GM12878 (cell line): ENCODE data around the gene POLD4. TPM values are rescaled to one million over a fixed set of nuclear protein-coding genes. Genes with fewer than 3 reads are reported as not detected.

ENCODE experiments used
- ATAC-seq: fragments of 200-7000 bp; cut with Tn5 transposase; 3 replicates; pipeline ENCODE4 v1.9.1; 2020; ENCODE audit warnings: mild to moderate bottlenecking, moderate library complexity
- BruUV-seq: library from RNA; stranded (reverse); fragments of 400-500 nt; replicated peaks from 2 replicates; lab custom pipeline; 2021; lab: Mats Ljungman, UMichigan
- CTCF ChIA-PET: fragments of 300-600 bp; sonication (Branson Sonifier 250); formaldehyde crosslinking; extraction: SDS; loops from one replicate; lab custom pipeline; 2021; ENCODE audit warnings: inconsistent platforms; lab: Yijun Ruan, JAX
- POLR2A ChIA-PET: fragments of 350-600 bp; formaldehyde crosslinking; extraction: SDS; loops from one replicate; lab custom pipeline; 2021; ENCODE audit warnings: inconsistent platforms; lab: Charles Lee
- RAD21 ChIA-PET: fragments of 300-600 bp; sonication (Branson Sonifier 250); formaldehyde crosslinking; loops from one replicate; lab custom pipeline; 2023; ENCODE audit warnings: antibody characterized with exemption; ENCODE audit not compliant: unreplicated experiment; lab: Charles Lee
- SMC1A ChIA-PET: fragments of 300-600 bp; sonication (Branson Sonifier 250); formaldehyde crosslinking; loops from one replicate; lab custom pipeline; 2023; ENCODE audit not compliant: unreplicated experiment, uncharacterized antibody; lab: Charles Lee
- DNase-seq: peaks from one replicate; pipeline ENCODE4 v3.0.0-alpha.2; 2011; ENCODE audit warnings: low read depth, low spot score
- FAIRE-seq: peaks from 3 replicates; lab custom pipeline; 2011; peaks lifted over from hg19 to GRCh38; lab: Jason Lieb, UNC
- H2AFZ ChIP-seq: 2 replicates; pipeline ENCODE4 v1.6.0; 2011; ENCODE audit warnings: low read depth, low read length, control low read depth; ENCODE audit not compliant: control insufficient read depth
- H3K27ac ChIP-seq: 2 replicates; pipeline ENCODE4 v1.5.1; 2011; ENCODE audit warnings: control low read depth; ENCODE audit not compliant: control insufficient read depth, insufficient read depth
- H3K27me3 ChIP-seq, 2 experiments: replicated peaks in 1 of 2; 2 replicates each; pipeline versions ENCODE4 v1.6.0 to v1.6.1; 2011; ENCODE audit warnings: low read length in 1 of 2; ENCODE audit not compliant: control insufficient read depth in 2 of 2, insufficient read depth in 2 of 2
- H3K36me3 ChIP-seq, 2 experiments: 2 replicates each; pipeline ENCODE4 v1.5.1; 2011; ENCODE audit warnings: low read length in 1 of 2; ENCODE audit not compliant: control insufficient read depth in 2 of 2, insufficient read depth in 2 of 2
- H3K4me1 ChIP-seq: 2 replicates; pipeline ENCODE4 v1.6.1; 2011; ENCODE audit warnings: mild to moderate bottlenecking, low read length, moderate library complexity, mixed read lengths; ENCODE audit not compliant: control insufficient read depth, insufficient read depth
- H3K4me2 ChIP-seq: 2 replicates; pipeline ENCODE4 v1.6.0; 2011; ENCODE audit warnings: control low read depth; ENCODE audit not compliant: control insufficient read depth, insufficient read depth
- H3K4me3 ChIP-seq: fragments of 200-600 bp; sonication (generic); 2 replicates; pipeline ENCODE4 v1.5.1; 2016
- H3K79me2 ChIP-seq: 2 replicates; pipeline ENCODE4 v1.6.0; 2011; ENCODE audit warnings: low read length; ENCODE audit not compliant: control insufficient read depth, insufficient read depth
- H3K9ac ChIP-seq: 2 replicates; pipeline ENCODE4 v1.8.0; 2011; ENCODE audit warnings: low read length, control low read depth, mixed read lengths; ENCODE audit not compliant: control insufficient read depth, insufficient read depth
- H3K9me3 ChIP-seq: replicated peaks from 3 replicates; pipeline ENCODE4 v1.5.1; 2011; ENCODE audit warnings: mild to moderate bottlenecking, low read length; ENCODE audit not compliant: control insufficient read depth, insufficient read depth
- H4K20me1 ChIP-seq: 2 replicates; pipeline ENCODE4 v1.6.0; 2011; ENCODE audit not compliant: control insufficient read depth, insufficient read depth
- CREB1 ChIP-seq: IDR thresholded peaks from 2 replicates; pipeline ENCODE4 v1.6.1; 2012; ENCODE audit warnings: low read depth, mild to moderate bottlenecking, inconsistent platforms
- EED ChIP-seq: sonication (generic); IDR thresholded peaks from 2 replicates; pipeline ENCODE4 v1.6.1; 2016; ENCODE audit warnings: antibody characterized with exemption, low read depth
- EGR1 ChIP-seq, 2 experiments: IDR thresholded peaks; 1 replicate in 1 of 2; 2 replicates in 1 of 2; pipeline ENCODE4 v1.6.1; 2011 to 2012; ENCODE audit warnings: low read depth in 2 of 2, low read length in 2 of 2, borderline replicate concordance in 1 of 2, mild to moderate bottlenecking in 1 of 2, moderate library complexity in 1 of 2
- ETV6 ChIP-seq, 2 experiments: fragments of 450-650 bp in 1 of 2; IDR thresholded peaks in 1 of 2; conservative IDR thresholded peaks in 1 of 2; 2 replicates each; pipeline ENCODE4 v1.6.1; 2014; ENCODE audit warnings: antibody characterized with exemption in 1 of 2, borderline replicate concordance in 1 of 2, low read depth in 1 of 2, mild to moderate bottlenecking in 1 of 2, moderate library complexity in 1 of 2
- HDGF ChIP-seq: fragments of 450-650 bp; IDR thresholded peaks from 2 replicates; pipeline ENCODE4 v1.6.1; 2016; ENCODE audit warnings: antibody characterized with exemption
- LARP7 ChIP-seq: fragments of 450-650 bp; IDR thresholded peaks from 2 replicates; pipeline ENCODE4 v1.6.1; 2017; ENCODE audit warnings: mild to moderate bottlenecking
- MLLT1 ChIP-seq: fragments of 450-650 bp; IDR thresholded peaks from 2 replicates; pipeline ENCODE4 v1.6.1; 2016; ENCODE audit warnings: mild to moderate bottlenecking
- MYB ChIP-seq: fragments of 150-350 bp; IDR thresholded peaks from 2 replicates; pipeline ENCODE4 v1.6.1; 2014; ENCODE audit warnings: mild to moderate bottlenecking, low read depth, low read length, borderline replicate concordance
- REST ChIP-seq: IDR thresholded peaks from 2 replicates; pipeline ENCODE4 v1.6.1; 2012; ENCODE audit warnings: mild to moderate bottlenecking, low read depth, low read length
- TARDBP ChIP-seq: IDR thresholded peaks from 2 replicates; pipeline ENCODE4 v1.6.1; 2016; ENCODE audit warnings: borderline replicate concordance
- ZNF384 ChIP-seq: IDR thresholded peaks from 2 replicates; pipeline ENCODE4 v1.6.1; 2012; ENCODE audit warnings: low read depth, mild to moderate bottlenecking, low read length, improper control_type of control experiment, borderline replicate concordance
- WGBS: methylation state at CpG from one replicate; pipeline ENCODE4 v1.1.6; 2016; ENCODE audit warnings: low lambda C conversion rate; ENCODE audit not compliant: insufficient replicate concordance, insufficient coverage; ENCODE audit errors: missing lambda C conversion rate; 5-methylcytosine and 5-hydroxymethylcytosine counted together
- in situ Hi-C: fragments of 300-500 bp; cut with MboI; formaldehyde crosslinking; loops from 9 replicates; pipeline ENCODE4 v1.14.3; 2018; ENCODE audit warnings: mixed read lengths
- intact Hi-C: fragments of 100-400 bp; cut with micrococcal nuclease; formaldehyde crosslinking; loops from one replicate; pipeline ENCODE4 v1.14.2; 2022; ENCODE audit not compliant: unreplicated experiment
- polyA plus RNA-seq, 11 experiments: library from polyadenylated mRNA; depleted of rRNA in 4 of 11; unstranded in 6 of 11; stranded (reverse) in 5 of 11; fragments of >200 nt; fragmentation: Nextera tagmentation in 4 of 11; fragmentation: Illumina TruSeq in 1 of 11; extraction: Ambion mirVana in 4 of 11; extraction: Trizol in 1 of 11; gene quantifications; 1 replicate in 1 of 11; 2 replicates in 10 of 11; pipeline versions ENCODE4 v1.2.1 to v1.2.3, GENCODE V29; 2011 to 2016; ENCODE audit warnings: inconsistent platforms in 2 of 11, missing spikeins in 2 of 11, low read depth in 1 of 11
- total RNA-seq, 4 experiments: library from RNA; depleted of rRNA in 3 of 4; stranded (reverse); fragments of >200 nt in 3 of 4; fragmentation: Illumina TruSeq in 1 of 4; extraction: Trizol in 1 of 4; gene quantifications; 2 replicates each; pipeline versions ENCODE4 v1.2.1 to v1.2.3, GENCODE V29; 2013 to 2021

POLD4 gene
- total and polyA plus RNA-seq, 10 of the 15 experiments (the other 5 are each of a cell fraction or from before 2014, with no cell fraction given): 8.1 to 176 (median 88.1) TPM

- no peak for TF ChIP-seq REST
- TF ChIP-seq MYB: no peak
Measured at GRCh38 chr11:67374571-67375281, 21.4 kb upstream of the POLD4 start (continued).

DNA sequence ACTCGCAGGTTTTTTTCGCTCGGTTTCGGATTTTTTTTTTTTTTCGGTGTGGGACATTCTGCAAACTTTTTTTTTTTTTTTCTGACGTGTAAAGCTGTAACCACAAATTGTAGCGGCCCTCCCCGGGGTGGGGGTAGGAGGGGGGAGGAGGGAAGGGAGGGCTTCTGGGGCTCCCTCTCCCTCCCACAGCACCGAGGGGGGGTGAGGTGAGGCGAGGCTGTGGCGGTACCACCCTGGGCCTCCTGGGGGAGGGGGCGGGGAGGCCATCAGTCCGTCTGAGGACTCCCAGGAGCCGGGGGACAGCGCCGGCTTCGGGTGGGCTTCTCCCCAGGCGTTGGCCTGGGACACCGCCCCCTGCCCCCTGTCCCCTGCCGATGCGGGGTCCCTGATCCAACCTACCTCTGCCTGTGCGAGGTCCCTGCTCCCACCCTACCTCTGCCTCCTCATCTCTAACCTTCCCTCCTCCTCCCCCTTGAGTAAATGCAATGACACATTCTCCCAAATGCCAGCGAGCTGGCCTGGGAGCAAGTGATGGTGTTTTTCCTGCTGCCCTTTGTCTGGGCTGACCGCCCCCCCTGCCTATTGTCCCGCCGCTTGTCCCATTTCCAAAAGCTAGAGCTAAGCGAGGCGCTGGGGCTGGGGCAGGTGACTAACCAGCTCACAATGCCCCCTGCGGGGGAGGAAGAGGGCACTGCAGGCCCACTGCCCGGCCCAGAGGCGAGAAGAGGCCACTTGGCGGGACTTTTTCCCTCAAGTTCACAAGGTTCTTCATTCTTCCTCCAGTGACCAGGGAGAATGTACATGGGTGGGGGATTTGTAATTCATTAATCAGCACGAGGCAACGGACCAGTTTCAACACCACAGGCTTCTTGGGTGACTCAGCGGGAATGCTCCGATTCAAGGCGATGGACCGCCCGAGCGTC, 20.6 kb upstream of the POLD4 start:
- peak; percentile 58 for ATAC-seq
- Histone ChIP-seq H3K4me3 (peak overlapping the region; percentile 88), H3K4me1 (peaks cover 19% of the 10 kb centered on the region), H3K4me2 (peak overlapping the region; percentile 92), H3K9ac (peak overlapping the region; percentile 39; the same call in 1 of the 2 replicates), H3K36me3 (no peaks in the 10 kb centered on the region), H3K27ac (peak overlapping the region; percentile 2; the same call in 1 of the 2 replicates), H3K79me2 (no peaks in the 10 kb centered on the region), H3K9me3 (no peaks in the 10 kb centered on the region), H4K20me1 (0 out of 2 replicates have a peak, but pooled peaks cover 3% of the 10 kb centered on the region), H3K27me3 (peaks cover 2 to 4% of the 10 kb centered on the region in 2 experiments; a peak in 3 of 4 replicates), H2AFZ (peak overlapping the region; percentile 29; the same call in 1 of the 2 replicates)
- in situ Hi-C loops (no loop called here), intact Hi-C loops (no loop called here)
- no peak for DNase-seq
- ChIA-PET RAD21 (interaction anchor here (0.6 to 6.5 kb wide), 9 partner anchors 12 to 335 kb away, joined by 3 to 122 read pairs (median 5); partner anchors contain the start of genes KDM2A, POLD4 and RAD9A), POLR2A (interaction anchor here (0.7 to 4.3 kb wide), 11 partner anchors 7 to 186 kb away, joined by 3 to 32 read pairs (median 6); partner anchors contain the start of genes POLD4, PPP1CA and RAD9A), SMC1A (interaction anchor here (0.8 to 21.3 kb wide), 7 partner anchors 7 to 104 kb away, joined by 3 to 646 read pairs (median 4); partner anchors contain the start of gene POLD4), CTCF (interaction anchor here (0.6 to 26.2 kb wide), 7 partner anchors 6 to 256 kb away, joined by 3 to 1301 read pairs (median 18); partner anchors contain the start of genes CLCF1, NUDT8, POLD4 and RAD9A)
- WGBS: 18% methylated on average over 35 of the region's 40 CpGs
- no TSS peak for BruUV-seq
- no peak for FAIRE-seq
- TF ChIP-seq LARP7: peak; percentile 53; the same call in 1 of the 2 replicates
- TF ChIP-seq EGR1 (IDR thresholded peaks at IDR 0.05; ENCODE audit: borderline replicate concordance in 1 of 2, low read depth in 2 of 2, low read length in 2 of 2): no peak
- peak; percentile 76 for TF ChIP-seq CREB1
- 0 out of 2 replicates have a peak, but pooled peaks have one; percentile 20 for TF ChIP-seq MLLT1
- peak; percentile 96 for TF ChIP-seq ZNF384
- TF ChIP-seq HDGF: peak; percentile 44; the same call in 1 of the 2 replicates
- no peak for TF ChIP-seq TARDBP
- TF ChIP-seq EED: no peak; the same call in 1 of the 2 replicates
- TF ChIP-seq ETV6 (conservative IDR thresholded peaks at IDR 0.05 in 1 of 2, IDR thresholded peaks at IDR 0.05 in 1 of 2; ENCODE audit: borderline replicate concordance in 1 of 2, low read depth in 1 of 2): no peak
